Measurements from ENCODE around the gene CDK5RAP1.

The CDK5RAP1 gene

GRCh38 chr20:33325350-33325749 lies 76.0 kb downstream of the CDK5RAP1 start:
- DNase-seq (ENCODE audit: extremely low read depth, low read depth): no peak
- no peak for TF ChIP-seq CTCF (IDR thresholded peaks at IDR 0.05; ENCODE audit: low read depth, low read length)

- TF ChIP-seq CTCF (IDR thresholded peaks at IDR 0.05; ENCODE audit: low read depth, low read length): no peak
- DNase-seq (ENCODE audit: extremely low read depth, low read depth): no peak
Measured at GRCh38 chr20:33323236-33323635, 78.1 kb downstream of the CDK5RAP1 start.

GRCh38 chr20:33322456-33322855 lies 78.9 kb downstream of the CDK5RAP1 start:
- no peak for TF ChIP-seq CTCF (IDR thresholded peaks at IDR 0.05; ENCODE audit: low read depth, low read length)
- DNase-seq (ENCODE audit: extremely low read depth, low read depth): no peak

GRCh38 chr20:33320006-33320405 lies 81.3 kb downstream of the CDK5RAP1 start:
- no peak for TF ChIP-seq CTCF (IDR thresholded peaks at IDR 0.05; ENCODE audit: low read depth, low read length)
- DNase-seq (ENCODE audit: extremely low read depth, low read depth): no peak

- no peak for TF ChIP-seq CTCF (IDR thresholded peaks at IDR 0.05; ENCODE audit: low read depth, low read length)
- DNase-seq (ENCODE audit: extremely low read depth, low read depth): no peak
Measured at GRCh38 chr20:33318096-33318429, 83.3 kb downstream of the CDK5RAP1 start.

GRCh38 chr20:33317424-33318095 lies 83.8 kb downstream of the CDK5RAP1 start:
- no peak for DNase-seq (ENCODE audit: extremely low read depth, low read depth)
- TF ChIP-seq CTCF (IDR thresholded peaks at IDR 0.05; ENCODE audit: low read depth, low read length): no peak

- DNase-seq (ENCODE audit: extremely low read depth, low read depth): no peak
- no peak for TF ChIP-seq CTCF (IDR thresholded peaks at IDR 0.05; ENCODE audit: low read depth, low read length)
Measured at GRCh38 chr20:33316958-33317357, 84.4 kb downstream of the CDK5RAP1 start.

All from AG09319 (cell line).